NCI-H524 treated with DMSO at 0.1 percent for 48 hours (cell line): Measurements from ENCODE around the gene ARL15.
A peak's percentile ranks its signal among the peaks of the same experiment; 100 is the strongest.

ENCODE experiments used
- DNase-seq: peaks from one replicate; lab custom pipeline; 2025; lab: John Stamatoyannopoulos, UW

The ARL15 gene

DNA sequence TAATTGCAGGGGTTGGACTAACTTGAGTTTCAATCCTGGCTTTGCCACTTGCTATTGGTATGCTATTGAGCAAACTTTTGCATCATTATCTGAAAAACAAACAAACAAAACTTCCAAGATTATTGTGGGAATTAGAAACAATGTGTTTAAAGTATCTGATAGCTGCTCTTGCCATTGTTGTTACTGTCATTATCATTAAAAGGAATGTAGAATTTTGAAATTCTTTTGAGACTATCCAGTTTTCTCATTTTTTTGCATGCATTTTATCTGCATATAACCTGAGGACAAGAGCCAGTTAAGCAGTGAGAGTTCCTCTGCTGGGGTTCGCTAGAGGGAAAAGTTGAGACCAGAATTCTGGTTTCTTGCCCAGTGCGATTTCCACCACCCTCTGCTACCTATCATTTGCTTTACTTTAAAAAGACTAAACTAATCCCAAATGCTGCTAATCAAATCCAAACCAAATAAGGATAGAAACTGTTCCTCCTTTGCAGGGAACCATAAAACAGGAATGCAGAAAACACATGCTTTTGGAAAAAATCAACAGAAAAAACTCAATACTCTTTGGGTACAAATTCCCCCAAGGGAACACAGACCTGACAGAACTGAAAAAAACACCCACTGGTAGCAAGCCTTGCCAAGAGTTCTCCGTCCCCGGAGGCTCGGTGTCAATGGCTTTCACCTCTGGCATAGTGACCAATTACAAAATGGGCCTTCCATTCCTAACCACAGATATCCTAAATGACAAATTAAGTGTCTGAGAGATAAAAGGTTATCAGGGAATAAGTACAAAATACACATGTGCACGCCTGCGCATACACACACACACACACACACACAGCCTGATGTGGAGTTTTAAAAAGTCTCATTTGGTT is 373.7 kb downstream of the ARL15 start:
- no peak for DNase-seq

DNA sequence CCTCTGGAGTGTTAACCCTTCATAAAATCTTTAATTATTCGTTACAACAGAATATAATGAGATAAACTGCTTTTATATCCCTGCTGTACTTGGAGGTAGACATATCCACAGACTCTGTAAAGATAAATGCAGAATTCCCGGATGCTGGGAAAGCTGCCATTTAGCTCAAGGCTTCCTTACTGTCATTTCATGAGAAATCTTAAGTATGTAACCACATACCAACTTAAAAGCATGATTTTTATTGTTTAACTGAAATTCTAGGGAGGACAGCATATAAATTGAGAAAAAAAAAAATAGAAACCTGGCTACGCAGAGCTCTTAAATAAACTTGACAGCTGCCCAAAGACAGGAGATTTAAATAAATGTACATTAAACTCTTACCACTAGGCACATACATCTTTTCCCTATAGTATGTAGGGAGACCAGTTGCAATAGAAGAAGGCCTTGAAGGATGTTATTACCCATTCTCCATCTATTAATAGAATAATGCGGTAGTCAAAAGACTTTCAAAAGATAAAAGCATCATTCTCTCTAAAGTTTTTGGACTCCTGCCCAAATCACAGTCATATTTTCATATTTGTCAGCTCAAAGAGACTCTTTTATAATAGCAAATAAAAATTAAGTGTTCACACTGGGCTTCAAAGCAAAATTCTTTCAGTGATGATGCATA is 376.1 kb downstream of the ARL15 start:
- DNase-seq = no peak

GRCh38 chr5:53932351-53932750 is 378.0 kb downstream of the ARL15 start:
- DNase-seq = no peak

GRCh38 chr5:53930457-53930856 is 379.9 kb downstream of the ARL15 start:
- DNase-seq = no peak

GRCh38 chr5:53929570-53929969 is 380.8 kb downstream of the ARL15 start:
- no peak for DNase-seq

GRCh38 chr5:53929152-53929551 is 381.2 kb downstream of the ARL15 start:
- no peak for DNase-seq

- DNase-seq = no peak
These were observed 381.7 kb downstream of the ARL15 start for GRCh38 chr5:53928641-53929040.

DNA sequence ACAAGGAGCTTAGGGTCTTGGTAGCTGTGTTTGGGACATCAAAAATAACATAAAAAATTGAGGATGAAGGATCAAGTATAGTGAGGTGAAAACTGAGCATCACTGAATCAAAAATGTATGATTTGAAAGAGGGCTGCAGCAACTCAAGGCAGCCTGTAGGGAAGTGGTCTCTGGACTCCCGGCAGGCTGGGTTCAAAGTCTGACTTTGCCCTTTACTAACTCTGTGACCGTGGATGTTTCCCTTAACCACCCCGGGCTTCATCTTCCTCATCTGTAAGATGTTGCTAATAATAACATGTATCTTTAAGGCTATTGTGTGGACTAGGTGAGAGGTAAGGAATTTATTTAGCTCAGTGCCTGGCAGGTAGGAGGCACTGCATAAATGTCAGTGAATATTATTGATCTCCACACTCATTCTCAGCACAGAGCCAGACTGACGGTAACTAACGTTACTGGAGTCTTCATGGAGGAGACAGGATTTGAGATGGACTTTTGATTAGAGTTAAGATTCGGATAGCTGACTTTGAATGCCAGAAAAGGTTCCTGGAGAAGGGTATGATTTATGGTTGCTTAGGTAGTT is 382.6 kb downstream of the ARL15 start:
- no peak for DNase-seq

DNA sequence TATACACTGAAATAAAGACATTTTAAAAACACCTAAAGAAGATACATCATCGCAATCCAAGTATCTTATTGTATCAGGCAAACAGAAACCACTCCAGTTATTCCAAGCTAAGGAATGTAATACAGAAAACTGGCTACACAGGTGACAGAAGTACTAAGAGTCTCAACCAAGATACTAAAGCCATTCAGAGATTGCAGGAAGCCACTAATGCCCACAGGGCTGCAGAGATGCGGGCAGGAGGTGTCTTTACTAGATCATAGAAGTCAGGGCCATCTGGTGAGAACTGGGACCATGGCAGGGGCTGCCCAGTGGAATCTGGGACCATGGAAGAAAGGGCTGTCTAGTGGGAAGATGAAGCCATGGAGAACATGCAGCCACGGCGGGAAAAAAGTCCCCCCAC is 384.3 kb downstream of the ARL15 start:
- no peak for DNase-seq

DNA sequence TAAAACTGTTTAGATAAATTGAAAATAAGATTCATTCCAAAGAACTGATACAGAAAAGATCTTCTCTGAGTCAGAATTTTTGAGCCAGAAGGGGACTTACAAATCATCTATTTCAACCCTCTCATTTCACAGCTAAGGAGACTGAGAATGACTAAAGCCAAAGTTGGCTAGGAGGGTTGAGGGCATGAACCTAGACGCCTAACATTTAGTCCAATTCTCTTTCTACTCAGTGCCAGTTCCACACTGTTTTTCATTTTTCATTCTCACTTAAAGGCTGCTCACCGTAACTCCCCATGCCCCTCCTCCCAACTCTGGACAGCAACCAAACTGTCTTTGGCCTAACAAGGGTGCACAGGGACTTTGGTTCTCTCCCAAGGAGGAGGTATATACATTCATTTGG is 386.0 kb downstream of the ARL15 start:
- no peak for DNase-seq

GRCh38 chr5:53923961-53924360 is 386.4 kb downstream of the ARL15 start:
- DNase-seq = peak; percentile 31

DNA sequence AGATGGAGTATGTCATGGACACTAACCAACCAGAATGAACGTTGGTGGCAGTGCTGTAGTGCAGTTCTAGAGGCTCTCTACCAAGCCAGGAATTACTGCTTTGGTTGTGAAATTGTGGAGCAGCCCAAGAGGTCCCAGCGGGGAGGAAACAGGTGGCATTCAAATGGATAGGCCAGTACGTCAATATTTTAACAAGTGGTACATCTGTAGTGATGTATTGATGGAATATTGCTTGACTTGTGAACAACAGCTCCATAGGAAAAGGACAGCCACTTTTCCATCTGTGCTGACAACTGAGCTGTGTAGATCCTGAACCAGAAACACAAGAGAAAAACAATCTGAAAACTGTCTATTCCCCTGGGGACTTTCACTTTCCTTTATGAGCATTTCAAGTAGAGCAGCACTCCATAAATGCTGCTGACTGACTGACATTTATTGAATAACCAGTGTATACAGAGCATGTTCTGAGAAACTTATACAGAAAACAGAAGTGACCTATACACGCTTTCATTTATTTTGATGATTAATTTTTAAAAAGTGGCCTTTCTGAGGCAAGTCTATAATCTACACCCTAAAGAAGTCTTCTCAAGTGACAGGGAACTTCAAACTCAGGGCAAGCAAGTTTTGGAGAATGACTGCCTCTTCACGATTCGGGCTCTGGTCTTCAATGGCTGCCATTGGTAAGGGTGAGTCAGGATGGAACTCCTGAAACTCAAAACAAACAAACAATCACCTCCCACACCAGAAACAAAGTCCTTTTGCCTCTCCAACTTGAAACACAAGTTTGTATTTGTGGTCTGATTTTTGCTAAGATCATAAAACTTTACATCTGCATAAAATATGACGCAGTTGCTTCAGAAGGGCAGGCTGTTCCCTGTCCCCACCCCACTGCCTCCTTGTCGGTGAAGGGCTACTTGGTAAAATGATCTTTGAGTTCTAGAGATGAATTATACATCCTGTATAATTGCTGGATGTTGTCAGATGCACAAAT is 387.6 kb downstream of the ARL15 start:
- DNase-seq = peak; percentile 17

DNA sequence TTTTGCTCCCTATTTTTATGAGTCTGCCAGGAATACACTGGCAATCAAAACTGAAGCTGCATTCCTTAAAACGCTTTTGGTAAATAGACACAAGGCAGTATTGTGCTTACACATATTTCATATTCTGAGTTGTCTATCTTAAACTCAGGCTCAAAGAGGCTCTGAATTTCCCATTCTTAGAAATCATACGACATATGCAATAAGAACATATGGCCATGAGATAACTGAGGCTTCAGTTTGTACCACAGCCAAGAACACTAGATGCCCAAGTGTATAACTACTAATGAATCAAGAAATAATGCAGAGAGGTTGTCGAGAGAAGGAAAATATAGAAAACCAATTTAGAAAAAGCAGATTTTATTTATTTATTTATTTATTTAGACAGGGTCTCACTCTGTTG is 392.5 kb downstream of the ARL15 start:
- no peak for DNase-seq

DNA sequence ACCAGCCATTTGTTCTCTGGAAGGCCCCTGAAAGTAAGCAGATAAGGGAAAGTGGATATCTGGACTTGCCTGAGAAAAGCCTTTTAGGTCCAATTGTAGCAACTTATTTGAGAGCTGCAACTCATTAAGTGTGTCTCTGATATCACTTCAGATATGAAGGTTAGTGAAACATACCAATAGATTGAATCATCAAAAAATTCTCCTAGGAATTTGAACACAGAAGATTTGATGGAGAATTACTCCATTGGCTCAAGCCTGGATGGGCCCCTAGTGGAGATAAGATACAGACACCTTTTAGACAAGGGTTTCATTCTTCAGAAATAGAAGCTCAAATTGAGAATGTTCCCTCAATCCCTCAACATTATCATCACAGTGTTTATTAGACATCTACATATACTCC is 393.3 kb downstream of the ARL15 start:
- DNase-seq = no peak

DNA sequence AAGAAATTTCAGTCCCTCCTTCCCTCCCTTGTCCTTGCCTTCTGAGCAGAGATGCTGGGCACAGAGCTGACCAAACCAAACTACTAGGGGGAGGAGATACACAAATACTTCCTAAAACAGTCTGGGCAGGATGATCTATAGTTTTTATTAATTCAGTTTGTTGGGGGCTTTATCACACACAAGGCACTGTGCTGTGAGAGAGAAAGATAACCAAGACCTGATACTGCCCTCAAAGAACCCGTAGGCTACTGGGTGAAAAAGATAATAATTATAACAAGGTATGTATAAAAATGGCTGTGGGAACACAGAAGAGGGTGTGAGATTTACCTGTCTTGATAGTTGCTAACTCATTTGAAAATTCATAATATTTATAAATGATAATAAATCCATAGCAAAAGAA is 395.3 kb downstream of the ARL15 start:
- DNase-seq = no peak

DNA sequence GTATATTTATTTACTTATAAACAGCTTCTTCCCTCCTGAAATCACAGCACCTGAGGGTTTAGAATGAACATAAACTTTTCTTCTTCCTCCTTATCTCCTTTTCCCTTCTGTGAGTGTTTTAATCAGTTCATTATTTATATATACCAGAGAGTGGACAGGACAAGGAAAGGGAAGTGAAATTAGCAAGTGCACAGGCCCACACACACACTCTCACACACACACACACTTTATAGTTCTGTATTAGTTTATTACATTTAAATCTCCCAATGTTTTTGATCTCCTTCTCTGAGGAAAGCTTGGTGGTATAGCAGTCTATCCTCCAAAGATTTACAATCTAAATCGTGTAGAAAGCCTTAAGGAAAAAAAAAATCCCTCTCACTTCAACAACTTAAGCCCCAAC is 396.4 kb downstream of the ARL15 start:
- no peak for DNase-seq

DNA sequence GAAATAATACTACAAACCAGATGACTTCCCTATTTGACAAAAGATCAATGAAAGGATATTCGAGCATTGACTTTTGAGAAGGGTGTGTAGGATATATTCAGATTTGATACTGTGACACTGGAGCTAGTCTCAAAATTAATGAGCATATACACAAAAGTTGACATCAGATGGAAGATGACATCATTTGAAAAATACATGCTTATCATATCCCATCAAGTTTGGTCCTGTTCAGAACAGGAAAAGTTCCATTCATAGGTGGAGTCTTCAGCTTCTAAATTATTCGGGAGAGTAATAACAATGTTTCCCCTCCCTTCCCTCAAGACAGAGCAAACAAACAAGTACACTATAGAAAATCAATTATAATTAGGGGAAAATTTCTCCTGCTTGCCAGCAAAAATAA is 401.6 kb downstream of the ARL15 start:
- no peak for DNase-seq

- DNase-seq = no peak
These were observed 402.5 kb downstream of the ARL15 start for GRCh38 chr5:53907827-53908226.

- DNase-seq = no peak
These were observed 403.6 kb downstream of the ARL15 start for GRCh38 chr5:53906736-53907135.

- DNase-seq = no peak
These were observed 408.0 kb downstream of the ARL15 start for GRCh38 chr5:53902296-53902907.

- no peak for DNase-seq
These were observed 409.7 kb downstream of the ARL15 start for GRCh38 chr5:53900677-53901076.
